Measurements from ENCODE around the gene TRAPPC2L.

DNA sequence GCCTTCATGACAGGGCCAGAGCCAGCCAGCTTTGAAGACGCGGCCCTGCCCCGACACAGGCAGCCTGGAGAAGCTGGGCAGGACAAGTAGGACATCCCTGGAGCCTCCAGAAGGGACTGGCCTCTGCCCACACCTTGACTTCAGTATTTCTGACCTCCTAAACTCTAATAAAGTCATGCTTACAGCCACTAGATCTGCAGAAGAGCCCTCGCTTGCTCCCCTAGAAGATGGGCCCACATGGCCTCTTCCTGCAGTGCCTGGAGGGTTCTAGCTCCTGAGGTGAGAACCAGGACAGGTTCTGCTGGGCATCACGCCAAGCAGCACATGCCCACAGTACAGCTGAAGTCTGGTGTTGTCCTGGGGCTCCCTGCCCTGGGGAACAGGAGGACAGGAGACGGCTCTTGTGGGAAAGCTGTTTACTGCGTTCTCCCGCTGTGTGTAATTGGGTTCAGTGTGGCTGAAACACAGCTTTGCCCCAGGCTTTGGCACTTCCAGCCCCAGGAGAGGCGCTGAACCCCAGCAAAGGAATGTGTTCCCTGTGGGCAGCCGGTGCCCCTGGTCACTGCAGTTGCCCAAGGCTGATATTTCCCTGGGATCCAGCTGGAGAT lies 47.8 kb upstream of the TRAPPC2L start:
- TF ChIP-seq CTCF (IDR thresholded peaks at IDR 0.05) (no peak), ZFX (IDR thresholded peaks at IDR 0.05; ENCODE audit: borderline replicate concordance) (no peak)

All from 22Rv1 (cell line).